ENCODE data around the gene FIBP.

GRCh38 chr11:65886826-65887722 lies 1.2 kb downstream of the FIBP start:
- TF ChIP-seq EP300 (IDR thresholded peaks at IDR 0.05) (no peak), CTCF (IDR thresholded peaks at IDR 0.05) (no peak), POLR2A (IDR thresholded peaks at IDR 0.05) (no peak)

All from ovary (tissue), 3 donors.